Non-pigmented ciliary epithelial cell (primary cell): ENCODE data around the gene DSE.

Experiments used
- DNase-seq: peaks from one replicate; pipeline ENCODE4 v3.0.0-alpha.2; 2010; ENCODE audit warnings: low read depth

DSE gene

GRCh38 chr6:116387374-116387773 lies 16.6 kb downstream of the DSE start:
- DNase-seq, result no peak

GRCh38 chr6:116388924-116389323 lies 18.2 kb downstream of the DSE start:
- no peak for DNase-seq

- DNase-seq, result no peak
These were observed 18.6 kb downstream of the DSE start for GRCh38 chr6:116389357-116389756.

- no peak for DNase-seq
These were observed 19.8 kb downstream of the DSE start for GRCh38 chr6:116390581-116390980.

- no peak for DNase-seq
These were observed 21.6 kb downstream of the DSE start for GRCh38 chr6:116392132-116393013.

GRCh38 chr6:116393430-116393829 lies 22.7 kb downstream of the DSE start:
- no peak for DNase-seq

GRCh38 chr6:116395647-116396046 lies 24.9 kb downstream of the DSE start:
- DNase-seq, result no peak

GRCh38 chr6:116396441-116396840 lies 25.7 kb downstream of the DSE start:
- no peak for DNase-seq

- no peak for DNase-seq
These were observed 27.2 kb downstream of the DSE start for GRCh38 chr6:116397914-116398313.

GRCh38 chr6:116398316-116399010 lies 27.7 kb downstream of the DSE start:
- DNase-seq, result no peak

- no peak for DNase-seq
These were observed 28.5 kb downstream of the DSE start for GRCh38 chr6:116399287-116399686.

GRCh38 chr6:116400328-116400727 lies 29.6 kb downstream of the DSE start:
- DNase-seq, result no peak

GRCh38 chr6:116402108-116402937 lies 31.6 kb downstream of the DSE start:
- DNase-seq, result no peak

GRCh38 chr6:116403205-116403604 lies 32.5 kb downstream of the DSE start:
- no peak for DNase-seq

- DNase-seq, result no peak
These were observed 33.9 kb downstream of the DSE start for GRCh38 chr6:116404696-116405095.

GRCh38 chr6:116405138-116405537 lies 34.4 kb downstream of the DSE start:
- DNase-seq, result no peak

GRCh38 chr6:116405652-116406356 lies 35.1 kb downstream of the DSE start:
- DNase-seq, result no peak

GRCh38 chr6:116406678-116407345 lies 36.1 kb downstream of the DSE start:
- DNase-seq, result no peak

GRCh38 chr6:116408491-116408890 lies 37.7 kb downstream of the DSE start:
- no peak for DNase-seq

- DNase-seq, result no peak
These were observed 39.0 kb downstream of the DSE start for GRCh38 chr6:116409756-116410155.

- DNase-seq, result no peak
These were observed 40.5 kb downstream of the DSE start for GRCh38 chr6:116411284-116411623.
